Measurements from ENCODE around the gene ZNF543. TPM values are rescaled to one million over a fixed set of nuclear protein-coding genes. Genes with fewer than 3 reads are reported as not detected.
"Not testable (repeated sequence)": the region's sequence is repeated elsewhere in the genome, so short reads cannot be mapped to it uniquely, and the experiment has no call there.

The ZNF543 gene
- total RNA-seq, 4 donors from 2014 or later, result 5.8 to 11.5 (median 8.3) TPM

DNA sequence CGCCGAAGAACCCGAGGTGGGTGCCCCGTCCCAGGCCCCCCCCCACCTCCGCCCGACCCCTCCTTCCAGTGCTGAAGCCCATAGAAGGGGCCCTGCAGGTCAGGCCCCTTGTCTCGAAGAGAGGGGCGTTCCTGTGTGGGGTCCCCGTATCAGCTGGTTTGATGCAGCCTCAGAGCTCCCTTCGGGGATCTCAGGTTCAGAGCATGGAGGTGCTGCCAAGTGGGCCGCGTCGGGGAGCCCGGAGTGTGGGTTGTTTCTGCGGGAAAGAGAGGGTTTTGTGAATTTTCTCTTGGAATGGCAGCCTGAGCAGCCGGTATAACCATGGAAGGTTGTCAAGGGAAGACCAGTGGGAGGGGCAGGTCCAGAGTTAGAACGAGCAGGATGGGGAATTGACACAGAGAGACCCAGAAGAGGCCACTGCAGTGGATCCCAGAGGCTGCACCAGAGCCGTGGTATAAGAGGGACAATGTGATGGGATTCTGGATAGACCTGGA, 43.5 kb downstream of the ZNF543 start:
- in situ Hi-C loops (cut with MboI; ENCODE audit: low sequenced_read_pairs in 4 of 4), result no loop called here
- H3K27me3 ChIP-seq, result no peaks in the 10 kb centered on the region
- peak overlapping the region; percentile 91 to 98 (median 97) for H3K27ac ChIP-seq
- peaks cover 16 to 32% of the 10 kb centered on the region in 2 donors for H3K4me1 ChIP-seq
- TF ChIP-seq, protein P1, sequence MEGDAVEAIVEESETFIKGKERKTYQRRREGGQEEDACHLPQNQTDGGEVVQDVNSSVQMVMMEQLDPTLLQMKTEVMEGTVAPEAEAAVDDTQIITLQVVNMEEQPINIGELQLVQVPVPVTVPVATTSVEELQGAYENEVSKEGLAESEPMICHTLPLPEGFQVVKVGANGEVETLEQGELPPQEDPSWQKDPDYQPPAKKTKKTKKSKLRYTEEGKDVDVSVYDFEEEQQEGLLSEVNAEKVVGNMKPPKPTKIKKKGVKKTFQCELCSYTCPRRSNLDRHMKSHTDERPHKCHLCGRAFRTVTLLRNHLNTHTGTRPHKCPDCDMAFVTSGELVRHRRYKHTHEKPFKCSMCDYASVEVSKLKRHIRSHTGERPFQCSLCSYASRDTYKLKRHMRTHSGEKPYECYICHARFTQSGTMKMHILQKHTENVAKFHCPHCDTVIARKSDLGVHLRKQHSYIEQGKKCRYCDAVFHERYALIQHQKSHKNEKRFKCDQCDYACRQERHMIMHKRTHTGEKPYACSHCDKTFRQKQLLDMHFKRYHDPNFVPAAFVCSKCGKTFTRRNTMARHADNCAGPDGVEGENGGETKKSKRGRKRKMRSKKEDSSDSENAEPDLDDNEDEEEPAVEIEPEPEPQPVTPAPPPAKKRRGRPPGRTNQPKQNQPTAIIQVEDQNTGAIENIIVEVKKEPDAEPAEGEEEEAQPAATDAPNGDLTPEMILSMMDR (IDR thresholded peaks at IDR 0.05 in 4 of 5, conservative IDR thresholded peaks at IDR 0.05 in 1 of 5), result no peak
- no peak for TF ChIP-seq POLR2A (IDR thresholded peaks at IDR 0.05)
- H3K36me3 ChIP-seq, result peaks cover 2 to 13% of the 10 kb centered on the region in 2 donors
- H3K9me3 ChIP-seq, result no peaks in the 10 kb centered on the region
- ATAC-seq (peak; percentile 3 to 12), DNase-seq (no peak)
- intact Hi-C loops (cut with DNase I; ENCODE audit: low total_unique reads), result loop anchor here (1.0 to 5.0 kb wide), 7 partner anchors 12 to 171 kb away; partner anchors contain the start of genes ZNF17, ZNF264, ZNF304 and ZNF460
- H3K4me3 ChIP-seq, result peak overlapping the region; percentile 68 to 93 (median 80)

DNA sequence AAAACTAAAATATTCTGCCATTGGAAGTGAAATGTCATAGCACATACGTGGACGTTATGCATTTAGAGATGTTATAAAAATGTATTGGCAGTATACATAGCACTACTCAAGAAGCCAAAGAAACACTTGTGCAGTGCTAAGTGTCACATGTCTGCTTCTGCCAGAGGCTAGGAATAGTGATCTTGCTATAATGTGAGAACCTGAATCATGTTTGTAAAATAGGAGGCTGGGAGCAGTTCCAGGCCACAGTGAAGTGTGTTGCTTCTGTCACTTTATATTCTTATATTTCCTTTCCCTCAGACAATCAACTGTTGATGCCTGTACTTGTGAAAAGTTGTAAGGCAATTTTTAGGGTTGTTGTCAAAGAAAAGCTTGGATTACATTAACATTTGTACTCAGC, 46.5 kb downstream of the ZNF543 start:
- peaks cover 16 to 31% of the 10 kb centered on the region in 2 donors for H3K4me1 ChIP-seq
- no peaks in the 10 kb centered on the region for H3K9me3 ChIP-seq
- DNase-seq, result peak; percentile 43 to 59
- no peak for TF ChIP-seq POLR2A (IDR thresholded peaks at IDR 0.05)
- TF ChIP-seq, protein P1 (IDR thresholded peaks at IDR 0.05 in 4 of 5, conservative IDR thresholded peaks at IDR 0.05 in 1 of 5), result no peak
- no peaks in the 10 kb centered on the region for H3K27me3 ChIP-seq
- ATAC-seq, result peak; percentile 30 to 37
- no peak overlapping the region for H3K4me3 ChIP-seq
- intact Hi-C loops (cut with DNase I; ENCODE audit: low total_unique reads), result no loop called here
- peaks cover 0 to 19% of the 10 kb centered on the region in 2 donors for H3K36me3 ChIP-seq
- peak overlapping the region; percentile 53 to 74 (median 63) for H3K27ac ChIP-seq
- in situ Hi-C loops (cut with MboI; ENCODE audit: low sequenced_read_pairs in 4 of 4), result no loop called here

DNA sequence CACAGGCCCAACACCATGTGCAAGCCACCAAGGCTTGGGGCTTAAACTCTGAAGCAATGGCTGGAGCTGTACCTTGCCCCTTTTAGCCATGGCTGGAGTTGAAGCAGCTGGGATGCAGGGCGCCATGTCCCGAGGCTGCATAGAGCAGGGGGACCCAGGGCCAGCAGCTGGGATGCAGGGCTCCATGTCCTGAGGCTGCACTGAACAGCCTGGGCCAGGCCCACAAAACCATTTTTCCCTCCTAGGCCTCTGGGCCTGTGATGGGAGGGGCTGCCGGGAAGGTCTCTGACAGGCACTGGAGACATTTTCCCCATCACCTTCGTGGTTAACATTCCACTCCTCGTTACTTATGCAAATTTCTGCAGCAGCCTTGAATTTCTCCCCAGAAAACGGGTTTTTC, 53.9 kb downstream of the ZNF543 start:
- no peak overlapping the region for H3K27ac ChIP-seq
- H3K36me3 ChIP-seq, result peaks cover 6 to 68% of the 10 kb centered on the region in 2 donors
- no peak for TF ChIP-seq POLR2A (IDR thresholded peaks at IDR 0.05)
- TF ChIP-seq, protein P1 (IDR thresholded peaks at IDR 0.05 in 4 of 5, conservative IDR thresholded peaks at IDR 0.05 in 1 of 5), result no peak
- intact Hi-C loops (cut with DNase I; ENCODE audit: low total_unique reads), result no loop called here
- ATAC-seq (no peak), DNase-seq (no peak)
- H3K9me3 ChIP-seq, result peaks cover 3 to 16% (median 7%) of the 10 kb centered on the region in 3 donors
- no peaks in the 10 kb centered on the region for H3K27me3 ChIP-seq
- no peak overlapping the region for H3K4me3 ChIP-seq
- H3K4me1 ChIP-seq, result no peaks in the 10 kb centered on the region
- in situ Hi-C loops (cut with MboI; ENCODE audit: low sequenced_read_pairs in 4 of 4), result no loop called here

DNA sequence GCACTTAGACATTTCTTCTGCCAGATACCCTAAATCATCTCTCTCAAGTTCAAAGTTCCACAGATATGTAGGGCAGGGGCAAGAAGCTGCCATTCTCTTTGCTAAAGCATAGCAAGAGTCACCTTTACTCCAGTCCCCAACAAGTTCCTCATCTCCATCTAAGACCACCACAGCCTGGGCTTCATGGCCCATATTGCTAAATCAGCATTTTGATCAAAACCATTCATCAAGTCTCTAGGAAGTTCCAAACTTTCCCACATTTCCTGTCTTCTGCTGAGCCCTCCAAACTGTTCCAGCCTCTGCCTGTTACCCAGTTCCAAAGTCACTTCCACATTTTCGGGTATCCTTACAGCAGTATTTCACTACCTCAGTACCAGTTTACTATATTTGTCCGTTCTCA, 54.4 kb downstream of the ZNF543 start:
- ATAC-seq; H3K27me3 ChIP-seq; intact Hi-C loops (cut with DNase I; ENCODE audit: low total_unique reads); H3K27ac ChIP-seq; H3K4me3 ChIP-seq; DNase-seq; in situ Hi-C loops (cut with MboI; ENCODE audit: low sequenced_read_pairs in 4 of 4); H3K4me1 ChIP-seq: not testable (repeated sequence)
- peaks cover 3 to 16% (median 7%) of the 10 kb centered on the region in 3 donors for H3K9me3 ChIP-seq
- peaks cover 6 to 68% of the 10 kb centered on the region in 2 donors for H3K36me3 ChIP-seq

DNA sequence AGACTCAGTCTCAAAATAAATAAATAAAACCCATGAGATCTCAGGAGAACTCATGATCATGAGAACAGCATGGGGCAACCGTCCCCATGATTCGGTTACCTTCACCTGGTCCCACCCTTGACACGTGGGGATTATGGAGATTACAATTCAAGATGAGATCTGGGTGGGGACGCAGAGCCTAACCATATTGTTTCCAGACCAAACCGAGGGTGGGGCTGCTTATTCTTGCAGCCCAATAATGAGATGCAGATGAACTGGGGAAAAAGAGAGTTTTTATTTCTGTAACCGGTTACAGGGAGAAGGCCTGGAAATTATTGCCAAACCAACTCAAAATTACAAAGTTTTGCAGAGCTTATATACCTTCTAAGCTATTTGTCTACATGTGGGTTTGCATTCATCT, 55.9 kb downstream of the ZNF543 start:
- ATAC-seq, result no peak
- Histone ChIP-seq H3K4me3 (no peak overlapping the region), H3K9me3 (peaks cover 3 to 16% (median 7%) of the 10 kb centered on the region in 3 donors), H3K36me3 (peaks cover 6 to 66% of the 10 kb centered on the region in 2 donors), H3K4me1 (no peaks in the 10 kb centered on the region), H3K27ac (no peak overlapping the region), H3K27me3 (no peaks in the 10 kb centered on the region)
- no peak for DNase-seq
- TF ChIP-seq, protein P1 (IDR thresholded peaks at IDR 0.05 in 4 of 5, conservative IDR thresholded peaks at IDR 0.05 in 1 of 5), result no peak
- in situ Hi-C loops (cut with MboI; ENCODE audit: low sequenced_read_pairs in 4 of 4) (no loop called here), intact Hi-C loops (cut with DNase I; ENCODE audit: low total_unique reads) (no loop called here)

Data from gastrocnemius medialis (tissue), 4 donors.